GM13977 (cell line): ENCODE results near the gene IL3RA.

Experiments
- DNase-seq: peaks from one replicate; pipeline ENCODE4 v3.0.0; 2012; ENCODE audit warnings: low spot score
- in situ Hi-C: fragments of 300-500 bp; cut with MboI; formaldehyde crosslinking; loops from one replicate; pipeline ENCODE4 v1.12.0; 2022; ENCODE audit warnings: low sequenced_read_pairs, low pct_unique_long_range_greater_than_20kb, mixed read lengths, inconsistent platforms; ENCODE audit not compliant: unreplicated experiment
- TF ChIP-seq, protein P1 (sequence below): IDR thresholded peaks from 2 replicates; pipeline ENCODE4 v1.5.1; 2012; ENCODE audit warnings: mild to moderate bottlenecking, control low read depth; ENCODE audit not compliant: insufficient read depth; ENCODE audit errors: extremely low read depth, missing control alignments

The IL3RA gene

GRCh38 chrX:1416327-1416784, 79.8 kb downstream of the IL3RA start:
- no peak for DNase-seq
- in situ Hi-C loops, result no loop called here
- TF ChIP-seq, protein P1, sequence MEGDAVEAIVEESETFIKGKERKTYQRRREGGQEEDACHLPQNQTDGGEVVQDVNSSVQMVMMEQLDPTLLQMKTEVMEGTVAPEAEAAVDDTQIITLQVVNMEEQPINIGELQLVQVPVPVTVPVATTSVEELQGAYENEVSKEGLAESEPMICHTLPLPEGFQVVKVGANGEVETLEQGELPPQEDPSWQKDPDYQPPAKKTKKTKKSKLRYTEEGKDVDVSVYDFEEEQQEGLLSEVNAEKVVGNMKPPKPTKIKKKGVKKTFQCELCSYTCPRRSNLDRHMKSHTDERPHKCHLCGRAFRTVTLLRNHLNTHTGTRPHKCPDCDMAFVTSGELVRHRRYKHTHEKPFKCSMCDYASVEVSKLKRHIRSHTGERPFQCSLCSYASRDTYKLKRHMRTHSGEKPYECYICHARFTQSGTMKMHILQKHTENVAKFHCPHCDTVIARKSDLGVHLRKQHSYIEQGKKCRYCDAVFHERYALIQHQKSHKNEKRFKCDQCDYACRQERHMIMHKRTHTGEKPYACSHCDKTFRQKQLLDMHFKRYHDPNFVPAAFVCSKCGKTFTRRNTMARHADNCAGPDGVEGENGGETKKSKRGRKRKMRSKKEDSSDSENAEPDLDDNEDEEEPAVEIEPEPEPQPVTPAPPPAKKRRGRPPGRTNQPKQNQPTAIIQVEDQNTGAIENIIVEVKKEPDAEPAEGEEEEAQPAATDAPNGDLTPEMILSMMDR, result no peak

GRCh38 chrX:1416965-1417760, 80.6 kb downstream of the IL3RA start:
- no peak for DNase-seq
- in situ Hi-C loops, result no loop called here
- TF ChIP-seq, protein P1, result no peak

DNA sequence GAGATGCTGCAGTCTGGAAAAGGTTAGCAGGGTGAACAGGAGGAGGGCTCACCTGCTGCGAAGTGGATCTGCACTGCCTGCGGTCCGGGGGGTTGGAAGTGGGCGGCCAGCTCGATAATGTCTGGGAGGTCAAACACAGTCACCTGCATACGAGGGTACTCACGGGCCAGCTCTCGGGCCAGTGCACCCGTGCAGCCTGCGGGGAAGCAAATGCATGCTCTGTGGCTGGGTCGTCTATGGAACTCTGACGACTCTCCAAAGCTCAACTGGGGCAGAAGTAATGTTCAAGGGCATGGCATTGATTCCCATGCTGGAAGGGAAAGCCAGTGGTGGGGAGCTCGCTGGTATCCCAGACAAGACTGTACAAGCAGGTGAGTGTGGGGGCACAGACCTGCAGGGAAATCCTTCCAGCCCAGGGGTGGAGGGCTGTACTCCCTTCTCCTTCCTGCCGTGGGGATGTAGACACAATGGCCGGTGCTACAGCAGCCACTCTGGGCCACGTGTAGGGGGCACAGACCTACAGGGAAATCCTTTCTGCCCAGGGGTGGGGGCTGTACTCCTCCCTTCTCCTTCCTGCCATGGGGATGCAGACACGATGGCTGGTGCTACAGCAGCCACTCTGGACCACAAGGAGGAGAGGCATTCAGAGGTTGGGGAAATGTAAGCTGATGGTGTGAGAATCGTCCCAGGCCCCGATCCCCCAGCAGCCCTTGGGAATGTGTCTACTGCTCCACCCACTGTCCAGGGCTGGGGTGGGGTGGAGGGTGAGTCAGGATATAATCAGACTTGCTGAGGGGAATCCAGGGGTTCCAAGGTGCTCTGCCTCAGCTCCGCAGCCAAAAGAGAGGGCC, 81.6 kb downstream of the IL3RA start:
- TF ChIP-seq, protein P1, result no peak
- in situ Hi-C loops, result no loop called here
- DNase-seq, result no peak

- in situ Hi-C loops, result no loop called here
- TF ChIP-seq, protein P1, result no peak
- DNase-seq, result no peak
Measured at GRCh38 chrX:1418901-1419544, 82.4 kb downstream of the IL3RA start.

DNA sequence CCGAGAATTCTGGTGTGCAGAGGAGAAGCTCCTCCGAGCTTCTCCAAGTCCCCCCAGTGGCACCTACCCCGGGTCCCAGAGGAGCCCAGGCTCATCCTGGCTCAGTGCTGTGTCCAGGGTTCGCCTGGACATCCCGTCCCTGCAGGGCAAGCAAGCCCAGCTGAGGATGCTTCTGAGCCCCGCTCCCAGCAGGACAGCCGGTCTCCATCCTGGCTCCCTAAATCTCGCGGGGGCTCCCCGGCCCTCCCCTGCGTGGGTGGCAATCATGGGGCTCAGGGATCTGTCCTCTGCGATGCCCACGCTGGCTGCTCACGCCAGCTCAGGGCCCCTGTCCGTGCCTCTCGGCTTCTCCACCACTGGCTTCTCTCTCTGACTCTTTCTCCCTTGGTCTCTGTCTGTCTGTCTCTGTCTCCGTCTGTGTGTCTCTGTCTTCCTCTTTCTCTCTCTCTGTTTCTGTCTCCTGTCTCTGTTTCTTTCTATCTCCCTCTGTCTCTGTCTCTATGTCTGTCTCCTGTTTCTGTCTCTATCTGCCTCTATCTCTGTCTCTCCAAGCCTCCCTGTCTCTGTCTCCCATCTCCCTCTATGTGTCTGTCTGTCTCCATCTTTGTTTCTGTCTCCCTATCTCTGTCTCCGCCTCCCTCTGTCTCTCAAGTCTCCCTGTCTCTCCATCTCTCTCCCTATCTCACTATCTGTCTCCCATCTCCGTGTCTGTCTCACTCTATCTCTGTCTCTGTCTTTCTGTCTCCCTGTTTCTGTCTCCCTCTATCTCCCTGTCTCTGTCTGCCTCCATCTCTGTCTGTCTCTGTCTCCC, 83.2 kb downstream of the IL3RA start:
- TF ChIP-seq, protein P1, result no peak
- DNase-seq, result no peak
- in situ Hi-C loops, result no loop called here
